Progenitor cell of endocrine pancreas (in vitro differentiated cells): ENCODE results near the gene EMX1. TPM values are rescaled to one million over a fixed set of nuclear protein-coding genes. Genes with fewer than 3 reads are reported as not detected.

Experiments
- DNase-seq: peaks from one replicate; pipeline ENCODE4 v3.0.0; 2021; ENCODE audit warnings: low spot score; ENCODE audit not compliant: unreplicated experiment
- H3K27ac Mint-ChIP-seq: 2 replicates; pipeline ENCODE4 v1.8.0; 2021; ENCODE audit warnings: mild to moderate bottlenecking, moderate library complexity, mixed read lengths
- H3K27me3 Mint-ChIP-seq: 2 replicates; pipeline ENCODE4 v1.8.0; 2021; ENCODE audit warnings: mixed read lengths
- H3K36me3 Mint-ChIP-seq: 2 replicates; pipeline ENCODE4 v1.8.0; 2022; ENCODE audit warnings: mixed read lengths; ENCODE audit not compliant: insufficient read depth
- H3K4me1 Mint-ChIP-seq: 2 replicates; pipeline ENCODE4 v1.8.0; 2021; ENCODE audit warnings: low read depth, mixed read lengths
- H3K4me3 Mint-ChIP-seq: 2 replicates; pipeline ENCODE4 v1.8.0; 2021; ENCODE audit warnings: low read depth, mild to moderate bottlenecking, moderate library complexity, mixed read lengths
- H3K9me3 Mint-ChIP-seq: 2 replicates; pipeline ENCODE4 v1.8.0; 2021; ENCODE audit warnings: low read depth, mixed read lengths
- total RNA-seq: library from RNA; stranded (reverse); gene quantifications from 2 replicates; pipeline ENCODE4 v1.2.1, GENCODE V29; 2021
- TF ChIP-seq, protein P1 (sequence below): fragments of 200-600 bp; sonication (generic); IDR thresholded peaks from one replicate; pipeline ENCODE4 v1.5.0; 2021; ENCODE audit warnings: antibody characterized with exemption, mild to moderate bottlenecking; ENCODE audit not compliant: unreplicated experiment

EMX1 gene
- total RNA-seq, 1 donor from 2014 or later, result 0.69 TPM

DNA sequence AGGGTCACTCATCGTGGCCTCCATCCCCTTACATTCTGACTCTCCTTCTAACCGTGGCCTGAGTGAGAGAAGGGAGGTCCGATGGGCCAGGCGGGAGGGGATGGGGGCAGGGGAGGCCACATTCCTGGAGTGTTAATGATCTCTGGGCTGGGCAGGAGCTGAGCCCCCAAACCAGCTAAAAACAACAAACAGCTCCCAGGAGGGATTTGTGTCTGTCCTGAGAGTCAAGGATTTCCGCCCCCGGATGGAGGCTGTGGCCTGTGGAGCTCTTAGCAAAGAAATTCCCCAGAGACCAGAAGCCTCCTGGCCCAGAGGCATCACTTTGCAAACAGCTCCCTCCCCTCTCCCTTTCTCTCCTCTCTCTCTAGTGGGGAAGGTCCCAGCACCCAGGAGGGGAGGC lies 23.5 kb downstream of the EMX1 start:
- peaks cover 8% of the 10 kb centered on the region for H3K4me1 Mint-ChIP-seq
- TF ChIP-seq, protein P1, sequence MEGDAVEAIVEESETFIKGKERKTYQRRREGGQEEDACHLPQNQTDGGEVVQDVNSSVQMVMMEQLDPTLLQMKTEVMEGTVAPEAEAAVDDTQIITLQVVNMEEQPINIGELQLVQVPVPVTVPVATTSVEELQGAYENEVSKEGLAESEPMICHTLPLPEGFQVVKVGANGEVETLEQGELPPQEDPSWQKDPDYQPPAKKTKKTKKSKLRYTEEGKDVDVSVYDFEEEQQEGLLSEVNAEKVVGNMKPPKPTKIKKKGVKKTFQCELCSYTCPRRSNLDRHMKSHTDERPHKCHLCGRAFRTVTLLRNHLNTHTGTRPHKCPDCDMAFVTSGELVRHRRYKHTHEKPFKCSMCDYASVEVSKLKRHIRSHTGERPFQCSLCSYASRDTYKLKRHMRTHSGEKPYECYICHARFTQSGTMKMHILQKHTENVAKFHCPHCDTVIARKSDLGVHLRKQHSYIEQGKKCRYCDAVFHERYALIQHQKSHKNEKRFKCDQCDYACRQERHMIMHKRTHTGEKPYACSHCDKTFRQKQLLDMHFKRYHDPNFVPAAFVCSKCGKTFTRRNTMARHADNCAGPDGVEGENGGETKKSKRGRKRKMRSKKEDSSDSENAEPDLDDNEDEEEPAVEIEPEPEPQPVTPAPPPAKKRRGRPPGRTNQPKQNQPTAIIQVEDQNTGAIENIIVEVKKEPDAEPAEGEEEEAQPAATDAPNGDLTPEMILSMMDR, result no peak
- H3K9me3 Mint-ChIP-seq, result no peaks in the 10 kb centered on the region
- DNase-seq, result no peak
- H3K27ac Mint-ChIP-seq, result no peak overlapping the region
- peaks cover 21% of the 10 kb centered on the region for H3K27me3 Mint-ChIP-seq
- H3K4me3 Mint-ChIP-seq, result no peak overlapping the region
- H3K36me3 Mint-ChIP-seq, result no peaks in the 10 kb centered on the region

DNA sequence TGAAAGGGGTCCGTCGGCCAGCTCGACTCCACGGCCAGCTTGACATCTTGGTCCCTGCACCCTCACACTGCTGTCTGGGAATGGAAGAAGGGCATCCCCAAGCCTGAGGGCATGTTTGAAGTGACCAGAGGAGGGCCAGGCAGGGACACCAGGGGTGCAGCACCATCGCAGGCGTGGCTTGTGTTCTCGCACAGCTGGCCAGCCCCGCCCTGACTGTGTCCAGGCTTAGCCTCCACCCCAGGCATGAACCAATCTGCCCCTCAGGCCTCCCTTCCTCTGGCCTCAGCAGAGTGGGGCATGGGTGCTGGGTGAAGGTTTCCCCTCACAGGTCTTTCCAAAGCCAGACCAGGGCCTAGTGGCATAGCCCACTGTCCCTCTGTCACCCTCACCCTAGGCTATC lies 25.0 kb downstream of the EMX1 start:
- Mint-ChIP-seq H3K36me3 (no peaks in the 10 kb centered on the region), H3K9me3 (no peaks in the 10 kb centered on the region), H3K27ac (no peak overlapping the region), H3K4me3 (no peak overlapping the region), H3K4me1 (peaks cover 8% of the 10 kb centered on the region), H3K27me3 (peaks cover 17% of the 10 kb centered on the region)
- no peak for DNase-seq
- TF ChIP-seq, protein P1, result no peak

DNA sequence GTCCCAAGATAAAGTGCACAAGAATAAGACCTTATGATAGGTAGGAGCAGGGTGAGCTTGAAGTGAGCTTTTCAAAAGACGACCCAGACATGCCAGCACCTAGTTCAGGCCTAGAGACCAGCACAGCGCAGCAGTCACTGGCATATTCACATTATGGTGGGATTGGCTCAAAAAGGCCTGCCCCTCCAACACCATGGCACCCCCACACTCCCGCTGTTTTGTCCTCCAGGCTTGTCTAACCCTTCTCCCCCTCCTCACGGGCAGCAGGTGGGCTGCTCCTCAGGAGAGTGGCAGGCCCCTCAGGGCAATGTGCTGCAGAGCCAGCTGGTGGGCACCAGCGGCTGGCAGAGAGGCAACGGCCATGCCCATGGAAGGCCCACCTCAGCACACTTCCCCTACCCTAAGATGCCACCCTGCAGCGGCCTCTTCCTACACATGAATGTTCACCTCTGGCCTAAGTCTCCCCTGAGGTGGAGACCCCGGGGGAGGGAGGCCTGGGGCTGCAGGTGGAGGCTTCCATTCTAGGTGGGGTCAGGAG lies 25.6 kb downstream of the EMX1 start:
- no peaks in the 10 kb centered on the region for H3K36me3 Mint-ChIP-seq
- no peak overlapping the region for H3K27ac Mint-ChIP-seq
- H3K4me3 Mint-ChIP-seq, result no peak overlapping the region
- no peaks in the 10 kb centered on the region for H3K9me3 Mint-ChIP-seq
- DNase-seq, result no peak
- TF ChIP-seq, protein P1, result no peak
- H3K4me1 Mint-ChIP-seq, result peaks cover 8% of the 10 kb centered on the region
- peaks cover 13% of the 10 kb centered on the region for H3K27me3 Mint-ChIP-seq

DNA sequence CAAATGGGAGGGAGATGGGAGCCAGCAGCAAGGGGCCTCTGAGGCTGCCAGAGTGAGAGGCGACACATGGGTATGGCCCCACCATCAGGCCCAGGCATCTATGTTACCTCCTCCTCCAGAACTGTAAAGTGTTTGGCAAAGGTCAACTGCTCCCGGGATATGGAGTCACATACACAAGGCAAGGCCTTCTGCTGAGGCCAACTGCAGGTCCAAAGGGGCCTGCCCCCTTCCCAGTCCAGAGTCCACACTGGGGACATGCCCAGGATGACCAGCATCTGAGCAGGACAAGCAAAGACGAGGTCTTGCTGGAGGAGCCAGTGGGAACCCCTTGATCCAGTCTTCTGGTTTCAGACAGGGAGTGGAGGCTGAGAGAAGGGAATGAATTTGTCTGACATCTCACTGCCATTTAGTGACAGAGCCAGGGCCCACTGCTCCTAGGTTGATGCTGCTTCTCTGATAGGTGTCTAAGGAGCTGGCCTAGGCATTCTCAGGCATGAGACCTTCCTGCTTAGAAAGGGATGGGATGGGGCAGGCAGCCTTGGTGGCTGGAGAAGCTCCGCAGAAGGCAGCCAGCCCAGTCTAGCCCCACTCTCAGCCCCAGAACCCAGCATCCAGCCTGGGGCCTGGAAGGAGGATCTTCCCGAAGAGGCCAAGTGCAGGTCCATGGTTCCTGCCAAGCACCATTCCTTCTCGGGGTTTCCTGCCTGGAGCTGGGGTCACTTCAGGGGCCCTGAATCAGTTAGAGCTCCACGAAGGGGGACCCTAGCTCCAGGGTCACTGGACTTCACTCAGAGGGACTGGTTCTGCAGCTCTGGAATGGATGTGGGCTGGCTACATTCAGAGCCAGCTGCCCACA lies 26.4 kb downstream of the EMX1 start:
- TF ChIP-seq, protein P1, result no peak
- Mint-ChIP-seq H3K27ac (no peak overlapping the region), H3K4me3 (no peak overlapping the region), H3K27me3 (peaks cover 10% of the 10 kb centered on the region), H3K9me3 (no peaks in the 10 kb centered on the region), H3K4me1 (peaks cover 8% of the 10 kb centered on the region), H3K36me3 (no peaks in the 10 kb centered on the region)
- DNase-seq, result no peak

DNA sequence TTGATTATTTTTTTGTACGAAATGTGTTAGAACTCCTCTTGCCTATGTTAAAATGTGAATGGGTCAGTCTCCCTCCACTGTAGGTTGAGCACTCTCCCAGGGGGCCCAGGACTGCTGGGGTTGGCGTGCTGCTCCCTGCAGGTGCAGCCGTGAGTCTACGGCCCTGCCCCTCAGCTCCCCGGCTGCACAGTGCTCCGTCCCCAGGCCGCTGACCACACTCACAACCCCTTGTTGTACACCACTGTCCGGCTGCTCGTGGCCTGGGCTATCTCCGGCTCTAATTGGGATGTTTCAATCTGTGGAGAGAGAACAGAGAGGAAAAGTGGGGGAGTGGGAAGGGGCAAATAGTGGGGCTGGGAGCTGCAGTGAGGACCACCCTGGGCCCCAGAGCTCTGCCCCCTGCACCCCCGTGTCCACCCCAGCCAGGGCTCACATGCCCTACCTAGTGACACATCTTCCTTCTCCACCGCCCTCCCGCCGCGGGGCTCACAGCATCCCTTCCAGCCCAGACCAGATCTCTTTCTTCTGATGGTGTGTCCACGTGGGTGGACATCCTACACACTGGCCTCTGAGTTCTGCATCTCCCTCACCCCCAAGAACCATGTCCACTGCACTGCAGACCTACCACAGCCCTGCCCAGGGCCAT lies 27.6 kb downstream of the EMX1 start:
- Mint-ChIP-seq H3K4me3 (no peak overlapping the region), H3K27me3 (no peaks in the 10 kb centered on the region), H3K9me3 (no peaks in the 10 kb centered on the region), H3K27ac (peak overlapping the region; percentile 58), H3K36me3 (no peaks in the 10 kb centered on the region), H3K4me1 (peaks cover 8% of the 10 kb centered on the region)
- TF ChIP-seq, protein P1, result no peak
- no peak for DNase-seq
